IMR-90 (cell line): ENCODE results near the gene EIF4B. TPM values are rescaled to one million over a fixed set of nuclear protein-coding genes. Genes with fewer than 3 reads are reported as not detected.
A peak's percentile ranks its signal among the peaks of the same experiment; 100 is the strongest.

Experiments used
- ATAC-seq: fragments of 200-7000 bp; cut with Tn5 transposase; 2 replicates; pipeline ENCODE4 v1.9.1; 2020; ENCODE audit warnings: low read depth, mild to moderate bottlenecking, moderate library complexity
- BruUV-seq: library from RNA; stranded (reverse); fragments of 400-500 nt; replicated peaks from 2 replicates; lab custom pipeline; 2021; lab: Mats Ljungman, UMichigan
- CTCF ChIA-PET: fragments of 300-600 bp; formaldehyde crosslinking; extraction: SDS; loops from one replicate; lab custom pipeline; 2021; ENCODE audit warnings: antibody characterized with exemption; lab: Yijun Ruan, JAX
- POLR2A ChIA-PET: fragments of 300-600 bp; sonication (Branson Sonifier 250); formaldehyde crosslinking; loops from one replicate; lab custom pipeline; 2022; ENCODE audit warnings: antibody characterized with exemption; ENCODE audit not compliant: unreplicated experiment; lab: Charles Lee
- DNase-seq: peaks from one replicate; pipeline ENCODE4 v3.0.0; 2013
- H2AFZ ChIP-seq: replicated peaks from 2 replicates; pipeline ENCODE3; 2013; ENCODE audit warnings: low read length, mild to moderate bottlenecking; ENCODE audit not compliant: poor library complexity
- H2AK5ac ChIP-seq: 2 replicates; pipeline ENCODE4 v1.6.1; 2013; ENCODE audit warnings: low read depth, low read length, inconsistent platforms
- H2AK9ac ChIP-seq: replicated peaks from 2 replicates; pipeline ENCODE3; 2013; ENCODE audit warnings: mild to moderate bottlenecking, low read depth, low read length, moderate library complexity; ENCODE audit not compliant: poor library complexity
- H2BK120ac ChIP-seq: 2 replicates; pipeline ENCODE4 v1.6.1; 2013; ENCODE audit warnings: low read depth, low read length, inconsistent platforms
- H2BK15ac ChIP-seq: 3 replicates; pipeline ENCODE4 v1.6.1; 2013; ENCODE audit warnings: low read depth, low read length, inconsistent platforms
- H2BK20ac ChIP-seq: 2 replicates; pipeline ENCODE4 v1.6.1; 2013; ENCODE audit warnings: low read depth, mild to moderate bottlenecking, inconsistent platforms, low read length, moderate library complexity
- H2BK5ac ChIP-seq: 2 replicates; pipeline ENCODE4 v1.6.1; 2013; ENCODE audit warnings: mild to moderate bottlenecking, low read depth, low read length, inconsistent platforms; ENCODE audit not compliant: poor library complexity, severe bottlenecking
- H3K14ac ChIP-seq: replicated peaks from 2 replicates; pipeline ENCODE4 v1.6.1; 2013; ENCODE audit warnings: low read depth, low read length, inconsistent platforms
- H3K18ac ChIP-seq: 2 replicates; pipeline ENCODE4 v1.6.1; 2013; ENCODE audit warnings: low read depth, low read length, control low read depth
- H3K23ac ChIP-seq: 2 replicates; pipeline ENCODE4 v1.6.1; 2013; ENCODE audit warnings: low read depth, low read length, inconsistent platforms
- H3K27ac ChIP-seq: 2 replicates; pipeline ENCODE4 v1.5.1; 2013; ENCODE audit warnings: mild to moderate bottlenecking, control low read depth, low read length; ENCODE audit not compliant: insufficient read depth
- H3K27me3 ChIP-seq: 2 replicates; pipeline ENCODE4 v1.6.1; 2013; ENCODE audit warnings: low read length; ENCODE audit not compliant: control insufficient read depth, insufficient read depth
- H3K36me3 ChIP-seq: 2 replicates; pipeline ENCODE4 v1.6.1; 2013; ENCODE audit warnings: low read length, mixed read lengths; ENCODE audit not compliant: control insufficient read depth, insufficient read depth
- H3K4ac ChIP-seq: 2 replicates; pipeline ENCODE4 v1.6.1; 2013; ENCODE audit warnings: low read depth, low read length, inconsistent platforms
- H3K4me1 ChIP-seq: 2 replicates; pipeline ENCODE4 v1.6.1; 2013; ENCODE audit warnings: low read length, mixed read lengths; ENCODE audit not compliant: control insufficient read depth, insufficient read depth
- H3K4me2 ChIP-seq: 2 replicates; pipeline ENCODE4 v1.6.1; 2013; ENCODE audit warnings: low read depth, mild to moderate bottlenecking, control low read depth, low read length, moderate library complexity
- H3K4me3 ChIP-seq: 2 replicates; pipeline ENCODE4 v1.5.1; 2013; ENCODE audit warnings: low read depth, mild to moderate bottlenecking, control low read depth, low read length, moderate library complexity; ENCODE audit not compliant: insufficient read depth
- H3K56ac ChIP-seq: 2 replicates; pipeline ENCODE4 v1.6.1; 2013; ENCODE audit warnings: low read length, inconsistent platforms; ENCODE audit not compliant: insufficient read depth; ENCODE audit errors: extremely low read depth
- H3K79me1 ChIP-seq, 2 experiments: 2 replicates each; pipeline ENCODE4 v1.6.1; 2013; ENCODE audit warnings: low read length in 2 of 2, inconsistent platforms in 1 of 2, low read depth in 1 of 2
- H3K9ac ChIP-seq: 2 replicates; pipeline ENCODE4 v1.6.1; 2013; ENCODE audit warnings: low read depth, low read length, control low read depth
- H3K9me1 ChIP-seq: 2 replicates; pipeline ENCODE4 v1.6.1; 2013; ENCODE audit warnings: low read length, inconsistent platforms; ENCODE audit not compliant: insufficient read depth
- H3K9me3 ChIP-seq: 2 replicates; pipeline ENCODE4 v1.6.1; 2013; ENCODE audit warnings: low read length; ENCODE audit not compliant: control insufficient read depth, insufficient read depth
- H4K20me1 ChIP-seq: 2 replicates; pipeline ENCODE4 v1.6.1; 2013; ENCODE audit warnings: low read length, inconsistent platforms; ENCODE audit not compliant: insufficient read depth
- H4K5ac ChIP-seq: 2 replicates; pipeline ENCODE4 v1.6.1; 2013; ENCODE audit warnings: mild to moderate bottlenecking, low read depth, low read length, control low read depth
- H4K8ac ChIP-seq, 2 experiments: 2 replicates each; pipeline ENCODE4 v1.6.1; 2013; ENCODE audit warnings: low read depth in 2 of 2, low read length in 2 of 2, control low read depth in 1 of 2, inconsistent platforms in 1 of 2
- H4K91ac ChIP-seq: 2 replicates; pipeline ENCODE4 v1.6.1; 2013; ENCODE audit warnings: low read depth, low read length, inconsistent platforms; ENCODE audit not compliant: insufficient read depth
- MAZ ChIP-seq: IDR thresholded peaks from 2 replicates; pipeline ENCODE4 v1.6.1; 2012; ENCODE audit warnings: low read depth, mild to moderate bottlenecking, low read length, improper control_type of control experiment, moderate library complexity, borderline replicate concordance
- WGBS, 2 experiments: methylation state at CpG; one replicate each; pipeline versions ENCODE4 v1.1.5 to v1.1.7; 2013; ENCODE audit warnings: missing lambda C conversion rate in 2 of 2; ENCODE audit not compliant: insufficient read length in 1 of 2; ENCODE audit errors: extremely low coverage in 2 of 2; 5-methylcytosine and 5-hydroxymethylcytosine counted together
- dilution Hi-C: fragments of 300-500 bp; cut with HindIII; formaldehyde crosslinking; loops from one replicate; pipeline ENCODE4 v1.14.3; 2018; ENCODE audit warnings: low sequenced_read_pairs; ENCODE audit not compliant: unreplicated experiment
- in situ Hi-C: fragments of 300-500 bp; cut with MboI; formaldehyde crosslinking; loops from 3 replicates; pipeline ENCODE4 v1.14.3; 2019; ENCODE audit warnings: low sequenced_read_pairs, inconsistent platforms, mixed read lengths
- intact Hi-C: fragments of 100-400 bp; cut with micrococcal nuclease; formaldehyde crosslinking; loops from 2 replicates; pipeline ENCODE4 v1.10.0; 2022
- polyA plus RNA-seq, 3 experiments: library from polyadenylated mRNA; depleted of rRNA; stranded (reverse); fragments of >200 nt; gene quantifications; 2 replicates each; pipeline ENCODE4 v1.2.3, GENCODE V29; 2012; ENCODE audit warnings: low replicate concordance in 1 of 3
- total RNA-seq: library from RNA; depleted of rRNA; stranded (reverse); fragments of >200 nt; gene quantifications from 2 replicates; pipeline ENCODE4 v1.2.3, GENCODE V29; 2012
- TF ChIP-seq, protein P1 (sequence below): conservative IDR thresholded peaks from 2 replicates; pipeline ENCODE4 v1.5.1; 2012; ENCODE audit warnings: mild to moderate bottlenecking, low read depth, low read length, improper control_type of control experiment

The EIF4B gene
- total and polyA plus RNA-seq, 2 of the 4 experiments (the other 2 are of a cell fraction): 313 to 671 TPM

DNA sequence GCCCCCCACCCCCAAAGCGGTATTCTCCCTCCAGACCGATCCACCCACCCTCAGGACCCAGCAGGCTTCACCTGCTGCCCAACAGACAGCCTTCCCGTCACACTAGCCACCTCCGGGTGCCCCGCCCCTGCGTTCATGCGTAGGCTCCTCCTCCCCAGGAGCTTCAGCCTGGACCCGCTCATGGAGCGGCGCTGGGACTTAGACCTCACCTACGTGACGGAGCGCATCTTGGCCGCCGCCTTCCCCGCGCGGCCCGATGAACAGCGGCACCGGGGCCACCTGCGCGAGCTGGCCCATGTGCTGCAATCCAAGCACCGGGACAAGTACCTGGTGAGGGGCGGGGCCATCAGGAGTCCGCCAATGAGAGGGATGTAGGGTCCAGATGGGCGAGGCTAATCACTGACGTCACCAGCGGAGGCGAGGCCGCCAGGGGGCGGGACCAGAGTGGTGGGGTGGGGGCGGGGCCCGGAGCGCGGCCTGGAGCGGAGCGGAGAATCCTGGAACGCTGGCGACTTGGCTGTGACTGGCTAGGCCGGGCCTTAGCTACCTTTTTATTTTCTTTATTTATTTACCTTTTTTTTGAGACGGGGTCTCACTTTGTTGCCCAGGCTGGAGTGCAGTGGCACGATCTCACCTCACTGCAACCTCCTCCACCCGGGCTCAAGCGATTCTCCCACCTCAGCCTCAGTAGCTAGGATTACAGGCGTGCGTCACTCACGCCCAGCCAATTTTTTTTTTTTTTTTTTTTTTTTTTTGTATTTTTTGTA, 48.0 kb downstream of the EIF4B start:
- TF ChIP-seq MAZ: peak; percentile 36; the same call in 1 of the 2 replicates
- TF ChIP-seq, protein P1, sequence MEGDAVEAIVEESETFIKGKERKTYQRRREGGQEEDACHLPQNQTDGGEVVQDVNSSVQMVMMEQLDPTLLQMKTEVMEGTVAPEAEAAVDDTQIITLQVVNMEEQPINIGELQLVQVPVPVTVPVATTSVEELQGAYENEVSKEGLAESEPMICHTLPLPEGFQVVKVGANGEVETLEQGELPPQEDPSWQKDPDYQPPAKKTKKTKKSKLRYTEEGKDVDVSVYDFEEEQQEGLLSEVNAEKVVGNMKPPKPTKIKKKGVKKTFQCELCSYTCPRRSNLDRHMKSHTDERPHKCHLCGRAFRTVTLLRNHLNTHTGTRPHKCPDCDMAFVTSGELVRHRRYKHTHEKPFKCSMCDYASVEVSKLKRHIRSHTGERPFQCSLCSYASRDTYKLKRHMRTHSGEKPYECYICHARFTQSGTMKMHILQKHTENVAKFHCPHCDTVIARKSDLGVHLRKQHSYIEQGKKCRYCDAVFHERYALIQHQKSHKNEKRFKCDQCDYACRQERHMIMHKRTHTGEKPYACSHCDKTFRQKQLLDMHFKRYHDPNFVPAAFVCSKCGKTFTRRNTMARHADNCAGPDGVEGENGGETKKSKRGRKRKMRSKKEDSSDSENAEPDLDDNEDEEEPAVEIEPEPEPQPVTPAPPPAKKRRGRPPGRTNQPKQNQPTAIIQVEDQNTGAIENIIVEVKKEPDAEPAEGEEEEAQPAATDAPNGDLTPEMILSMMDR: no peak
- peak overlapping the region; percentile 35 for H3K4me3 ChIP-seq
- H3K14ac ChIP-seq: no peak overlapping the region
- no peak overlapping the region for H2BK15ac ChIP-seq
- peak overlapping the region; percentile 20; the same call in 1 of the 2 replicates for H3K27ac ChIP-seq
- H2BK5ac ChIP-seq: no peak overlapping the region
- ChIA-PET POLR2A (interaction anchor here (0.6 kb wide), 1 partner anchor 79 kb away, joined by 8 read pairs; no protein-coding TSS in a partner anchor), CTCF (no interaction called here)
- H3K4me2 ChIP-seq: peak overlapping the region; percentile 81
- ATAC-seq (peak; percentile 39), DNase-seq (peak; percentile 77)
- H3K79me1 ChIP-seq: peaks cover 5 to 52% of the 10 kb centered on the region in 2 experiments; a peak in 3 of 4 replicates
- 10% methylated on average over 2 of the region's 48 CpGs; no CpG with 5 or more reads in 1 of the 2 experiments for WGBS, 2 experiments
- peaks cover 16% of the 10 kb centered on the region for H4K20me1 ChIP-seq
- peak overlapping the region; percentile 90 for H2AFZ ChIP-seq
- H2BK20ac ChIP-seq: no peak overlapping the region
- BruUV-seq: no TSS peak
- in situ Hi-C loops (no loop called here), intact Hi-C loops (loop anchor here (5.0 kb wide), 1 partner anchor 243 kb away; the partner anchor contains the start of genes MYG1 and PFDN5), dilution Hi-C loops (no loop called here)
- no peaks in the 10 kb centered on the region for H3K27me3 ChIP-seq
- H3K9me1 ChIP-seq: peaks cover 21% of the 10 kb centered on the region
- H3K36me3 ChIP-seq: peaks cover 52% of the 10 kb centered on the region
- no peak overlapping the region for H3K18ac ChIP-seq
- H3K56ac ChIP-seq: no peak overlapping the region
- H3K9me3 ChIP-seq: no peaks in the 10 kb centered on the region
- 0 out of 2 replicates have a peak overlapping the region, but pooled peaks have one; percentile 32 for H3K9ac ChIP-seq
- H4K8ac ChIP-seq: peak overlapping the region in 1 of 2 experiments; percentile 67; a peak in 2 of 4 replicates
- H2AK9ac ChIP-seq: peak overlapping the region; percentile 96
- H4K5ac ChIP-seq: no peak overlapping the region
- H3K23ac ChIP-seq: no peak overlapping the region
- H4K91ac ChIP-seq: peak overlapping the region; percentile 33; the same call in 1 of the 2 replicates
- peak overlapping the region; percentile 79 for H2AK5ac ChIP-seq
- H3K4me1 ChIP-seq: peaks cover 38% of the 10 kb centered on the region
- peak overlapping the region; percentile 17; the same call in 1 of the 2 replicates for H2BK120ac ChIP-seq
- peak overlapping the region; percentile 63 for H3K4ac ChIP-seq
